HFF-Myc (cell line): Measurements from ENCODE around the gene GPATCH2.

Experiments used
- DNase-seq: peaks from one replicate; pipeline ENCODE4 v3.0.0-alpha.2; 2011; ENCODE audit warnings: low read depth; ENCODE audit errors: extremely low read depth
- H3K4me3 ChIP-seq: replicated peaks from 2 replicates; pipeline ENCODE4 v1.5.1; 2011; ENCODE audit warnings: low read depth, mild to moderate bottlenecking, control low read depth, low read length
- TF ChIP-seq, protein P1 (sequence below): IDR thresholded peaks from 2 replicates; pipeline ENCODE4 v1.5.1; 2012; ENCODE audit warnings: mild to moderate bottlenecking, low read depth, low read length, control low read depth; ENCODE audit errors: missing control alignments

The GPATCH2 gene

DNA sequence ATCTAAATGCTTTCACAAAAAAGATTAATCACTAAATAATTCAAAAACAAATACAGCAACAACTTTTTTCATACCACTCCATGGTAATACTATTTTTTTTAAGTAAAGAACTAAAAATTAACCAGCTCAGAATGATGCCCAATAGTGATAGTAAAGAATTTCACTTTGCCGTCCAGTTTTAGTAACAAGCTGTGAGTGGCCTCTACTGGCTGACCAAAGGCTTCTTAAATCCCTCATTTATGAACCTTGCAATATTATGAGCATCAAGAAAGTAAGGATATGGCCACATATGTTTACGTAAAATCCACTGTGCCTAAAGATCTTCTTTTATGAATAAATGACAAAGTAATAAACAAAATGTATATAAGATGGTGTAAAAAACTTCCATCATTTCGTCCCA is 108.6 kb downstream of the GPATCH2 start:
- DNase-seq = no peak
- no peak overlapping the region for H3K4me3 ChIP-seq
- TF ChIP-seq, protein P1, sequence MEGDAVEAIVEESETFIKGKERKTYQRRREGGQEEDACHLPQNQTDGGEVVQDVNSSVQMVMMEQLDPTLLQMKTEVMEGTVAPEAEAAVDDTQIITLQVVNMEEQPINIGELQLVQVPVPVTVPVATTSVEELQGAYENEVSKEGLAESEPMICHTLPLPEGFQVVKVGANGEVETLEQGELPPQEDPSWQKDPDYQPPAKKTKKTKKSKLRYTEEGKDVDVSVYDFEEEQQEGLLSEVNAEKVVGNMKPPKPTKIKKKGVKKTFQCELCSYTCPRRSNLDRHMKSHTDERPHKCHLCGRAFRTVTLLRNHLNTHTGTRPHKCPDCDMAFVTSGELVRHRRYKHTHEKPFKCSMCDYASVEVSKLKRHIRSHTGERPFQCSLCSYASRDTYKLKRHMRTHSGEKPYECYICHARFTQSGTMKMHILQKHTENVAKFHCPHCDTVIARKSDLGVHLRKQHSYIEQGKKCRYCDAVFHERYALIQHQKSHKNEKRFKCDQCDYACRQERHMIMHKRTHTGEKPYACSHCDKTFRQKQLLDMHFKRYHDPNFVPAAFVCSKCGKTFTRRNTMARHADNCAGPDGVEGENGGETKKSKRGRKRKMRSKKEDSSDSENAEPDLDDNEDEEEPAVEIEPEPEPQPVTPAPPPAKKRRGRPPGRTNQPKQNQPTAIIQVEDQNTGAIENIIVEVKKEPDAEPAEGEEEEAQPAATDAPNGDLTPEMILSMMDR = no peak

DNA sequence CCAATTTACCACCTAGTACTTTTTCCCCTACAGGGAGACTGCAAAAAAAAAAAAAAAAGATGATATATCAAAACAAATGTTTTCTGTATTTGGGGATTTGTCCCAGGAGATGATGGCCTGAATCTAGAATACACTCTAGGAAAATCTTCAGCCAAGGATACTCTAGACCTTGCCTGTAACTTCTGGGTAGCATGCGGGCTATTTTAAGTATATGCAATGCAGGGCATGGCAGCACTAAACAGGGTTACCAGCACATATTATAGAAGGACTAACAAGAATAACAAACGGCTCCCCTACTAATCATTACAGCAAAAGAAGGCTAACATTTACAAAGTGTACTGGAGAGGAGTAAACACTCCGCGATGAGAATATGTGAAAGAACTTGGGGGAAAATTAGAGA is 109.6 kb downstream of the GPATCH2 start:
- no peak for DNase-seq
- no peak overlapping the region for H3K4me3 ChIP-seq
- TF ChIP-seq, protein P1 = no peak

DNA sequence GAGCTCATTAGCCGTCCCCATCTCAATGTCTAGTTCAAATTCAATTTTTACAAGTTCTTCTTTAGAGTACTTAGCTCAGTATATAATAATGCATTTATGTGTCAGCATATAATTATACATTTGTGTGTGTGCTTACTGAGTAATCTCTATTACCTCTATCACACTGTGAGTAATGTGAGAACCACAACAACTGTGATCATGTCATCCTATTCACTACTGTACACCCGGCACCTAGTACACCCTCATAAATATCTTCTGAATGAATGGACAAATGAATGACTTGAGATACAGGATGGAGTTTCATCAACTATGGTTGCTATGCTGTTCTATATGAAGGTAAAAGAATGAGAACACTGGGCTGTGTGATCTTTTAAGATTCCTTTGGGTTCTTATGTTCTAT is 124.0 kb downstream of the GPATCH2 start:
- no peak overlapping the region for H3K4me3 ChIP-seq
- TF ChIP-seq, protein P1 = no peak
- DNase-seq = no peak

DNA sequence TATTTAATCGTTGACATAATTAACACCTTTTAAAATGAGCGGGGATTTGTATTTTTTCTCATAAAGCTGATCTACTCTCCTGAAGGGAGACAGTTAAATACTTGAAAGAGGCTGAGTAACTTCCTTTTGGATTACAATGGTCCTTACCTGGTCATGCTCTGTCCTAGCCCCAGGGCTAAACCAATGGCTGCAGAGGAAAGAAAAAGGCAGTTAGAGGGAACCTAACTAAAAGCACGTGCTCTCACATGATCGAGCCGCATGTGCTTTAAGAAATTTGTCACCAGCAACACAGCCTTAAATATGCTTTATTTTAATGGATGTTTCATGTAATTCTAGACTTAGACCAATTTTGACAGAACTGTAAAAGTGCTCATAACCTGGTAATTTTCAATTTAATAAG is 132.7 kb downstream of the GPATCH2 start:
- H3K4me3 ChIP-seq = no peak overlapping the region
- TF ChIP-seq, protein P1 = no peak
- no peak for DNase-seq

DNA sequence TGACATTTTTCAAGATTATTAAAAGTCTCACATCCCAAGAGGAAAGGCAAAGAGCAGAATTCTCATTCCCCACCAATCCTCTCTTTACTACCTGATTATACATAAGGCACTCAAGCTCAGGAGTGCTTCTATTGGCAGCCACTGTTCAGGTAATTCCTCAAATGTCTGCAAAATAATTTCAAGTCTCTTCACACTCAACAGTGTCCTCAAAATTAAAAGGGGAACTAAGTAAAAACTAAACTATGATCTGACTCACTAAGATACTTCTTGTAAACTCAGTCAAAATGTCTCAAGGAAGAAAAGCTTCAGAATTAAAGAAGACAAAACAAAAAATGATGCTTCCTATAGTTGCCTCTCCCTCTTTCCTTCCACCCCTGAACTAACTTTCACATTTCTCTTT is 135.6 kb downstream of the GPATCH2 start:
- no peak overlapping the region for H3K4me3 ChIP-seq
- no peak for DNase-seq
- TF ChIP-seq, protein P1 = no peak

DNA sequence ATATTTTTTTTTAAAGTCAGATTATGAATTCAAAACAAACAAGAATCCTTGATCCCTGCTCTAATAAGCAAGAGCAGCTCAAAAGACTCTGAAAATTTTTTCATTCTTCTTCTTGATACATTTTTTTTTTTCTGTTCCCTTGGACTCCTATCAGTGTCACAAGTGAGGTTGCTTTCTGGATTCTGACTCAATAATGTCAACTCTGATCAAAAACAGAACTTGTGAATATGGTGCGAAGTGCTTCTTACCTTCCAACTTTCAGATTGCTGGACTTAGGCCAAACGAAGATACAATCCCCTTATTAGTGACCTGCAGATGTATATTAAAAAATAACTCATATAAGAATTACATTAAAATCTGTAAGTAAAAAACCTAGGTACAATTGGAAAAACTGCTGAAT is 136.1 kb downstream of the GPATCH2 start:
- no peak overlapping the region for H3K4me3 ChIP-seq
- no peak for DNase-seq
- TF ChIP-seq, protein P1 = no peak

DNA sequence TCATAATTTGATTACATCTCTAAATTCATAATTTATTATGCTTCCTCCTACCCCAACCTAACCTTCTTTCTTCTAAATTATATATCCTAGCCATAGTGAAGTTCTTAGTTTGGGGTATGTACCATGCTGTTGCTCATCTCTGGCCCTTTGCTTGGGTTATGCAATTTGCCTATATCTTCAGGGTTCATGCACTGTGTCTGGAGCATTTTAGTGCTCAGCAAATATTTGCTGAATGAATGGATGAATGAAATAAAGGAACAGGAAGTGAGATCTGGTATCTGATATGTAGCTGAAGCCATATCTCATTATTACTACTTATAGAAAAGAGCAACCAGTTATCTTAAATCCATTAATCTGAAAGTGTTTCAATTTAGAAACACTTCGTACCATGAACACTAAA is 137.6 kb downstream of the GPATCH2 start:
- no peak for DNase-seq
- TF ChIP-seq, protein P1 = no peak
- no peak overlapping the region for H3K4me3 ChIP-seq
